Measurements from ENCODE around the gene RNPS1. TPM values are rescaled to one million over a fixed set of nuclear protein-coding genes. Genes with fewer than 3 reads are reported as not detected.

The RNPS1 gene
- total and polyA plus RNA-seq, 2 experiments from 2014 or later, result 220 to 319 TPM

DNA sequence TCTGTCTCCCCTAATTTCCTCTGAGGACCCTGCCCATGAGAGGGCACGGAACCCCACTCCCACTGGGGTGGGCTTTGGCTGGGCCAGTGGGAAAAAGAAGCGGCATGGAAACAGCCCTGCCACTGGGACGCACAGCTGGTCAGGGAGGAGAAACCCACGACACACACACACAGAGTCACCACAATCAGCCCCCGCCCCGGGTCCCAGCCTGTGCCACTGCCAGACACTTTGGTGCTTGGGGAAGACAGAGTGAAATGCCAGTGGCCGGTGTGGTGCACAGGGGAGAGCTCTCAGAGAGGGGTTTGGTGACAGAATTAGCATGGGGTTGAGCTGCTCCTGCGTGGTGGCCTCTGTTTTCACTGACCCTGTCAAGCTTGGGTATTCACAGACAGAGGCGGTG, 30.7 kb upstream of the RNPS1 start:
- DNase-seq (ENCODE audit: low read depth in 1 of 2, low spot score in 1 of 2), result no peak
- Histone ChIP-seq H3K9me3 (ENCODE audit: low read depth) (no peaks in the 10 kb centered on the region), H3K27me3 (no peaks in the 10 kb centered on the region), H3K4me1 (ENCODE audit: low read depth) (no peaks in the 10 kb centered on the region), H3K4me3 (no peak overlapping the region), H3K36me3 (no peaks in the 10 kb centered on the region), H3K27ac (no peak overlapping the region)
- TF ChIP-seq, protein P1, sequence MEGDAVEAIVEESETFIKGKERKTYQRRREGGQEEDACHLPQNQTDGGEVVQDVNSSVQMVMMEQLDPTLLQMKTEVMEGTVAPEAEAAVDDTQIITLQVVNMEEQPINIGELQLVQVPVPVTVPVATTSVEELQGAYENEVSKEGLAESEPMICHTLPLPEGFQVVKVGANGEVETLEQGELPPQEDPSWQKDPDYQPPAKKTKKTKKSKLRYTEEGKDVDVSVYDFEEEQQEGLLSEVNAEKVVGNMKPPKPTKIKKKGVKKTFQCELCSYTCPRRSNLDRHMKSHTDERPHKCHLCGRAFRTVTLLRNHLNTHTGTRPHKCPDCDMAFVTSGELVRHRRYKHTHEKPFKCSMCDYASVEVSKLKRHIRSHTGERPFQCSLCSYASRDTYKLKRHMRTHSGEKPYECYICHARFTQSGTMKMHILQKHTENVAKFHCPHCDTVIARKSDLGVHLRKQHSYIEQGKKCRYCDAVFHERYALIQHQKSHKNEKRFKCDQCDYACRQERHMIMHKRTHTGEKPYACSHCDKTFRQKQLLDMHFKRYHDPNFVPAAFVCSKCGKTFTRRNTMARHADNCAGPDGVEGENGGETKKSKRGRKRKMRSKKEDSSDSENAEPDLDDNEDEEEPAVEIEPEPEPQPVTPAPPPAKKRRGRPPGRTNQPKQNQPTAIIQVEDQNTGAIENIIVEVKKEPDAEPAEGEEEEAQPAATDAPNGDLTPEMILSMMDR (IDR thresholded peaks at IDR 0.05; ENCODE audit: low read depth, low read length), result no peak

DNA sequence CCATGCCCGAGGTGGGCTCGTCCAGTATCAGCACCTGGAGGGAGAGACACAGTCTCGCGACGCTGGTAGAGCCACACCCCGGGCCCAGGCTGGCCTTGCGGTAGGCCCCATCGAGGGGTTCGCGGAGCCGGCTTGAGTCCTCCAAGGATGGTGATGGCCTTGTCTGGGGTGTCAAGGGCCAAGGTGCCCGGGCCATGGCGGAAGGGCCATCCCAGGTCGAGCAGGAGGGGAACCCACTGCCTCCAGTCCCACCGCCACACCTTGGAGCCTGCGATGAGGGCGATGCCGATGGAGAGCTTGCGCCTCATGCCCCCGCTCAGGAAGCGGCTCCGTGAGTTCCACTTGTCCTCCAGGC, 29.6 kb upstream of the RNPS1 start:
- DNase-seq (ENCODE audit: low read depth in 1 of 2, low spot score in 1 of 2), result no peak

GRCh38 chr16:2296661-2297505, 29.0 kb upstream of the RNPS1 start:
- H3K4me1 ChIP-seq (ENCODE audit: low read depth), result no peaks in the 10 kb centered on the region
- peak; percentile 21 to 40 for DNase-seq (ENCODE audit: low read depth in 1 of 2, low spot score in 1 of 2)
- no peaks in the 10 kb centered on the region for H3K9me3 ChIP-seq (ENCODE audit: low read depth)
- H3K36me3 ChIP-seq, result no peaks in the 10 kb centered on the region
- H3K27me3 ChIP-seq, result no peaks in the 10 kb centered on the region
- TF ChIP-seq, protein P1 (IDR thresholded peaks at IDR 0.05; ENCODE audit: low read depth, low read length), result peak; percentile 49
- no peak overlapping the region for H3K4me3 ChIP-seq
- H3K27ac ChIP-seq, result no peak overlapping the region

More for the DNA sequence above, 29.6 kb upstream of the RNPS1 start:
- no peak overlapping the region for H3K27ac ChIP-seq
- TF ChIP-seq, protein P1 (IDR thresholded peaks at IDR 0.05; ENCODE audit: low read depth, low read length), result no peak
- H3K27me3 ChIP-seq, result no peaks in the 10 kb centered on the region
- no peak overlapping the region for H3K4me3 ChIP-seq
- H3K9me3 ChIP-seq (ENCODE audit: low read depth), result no peaks in the 10 kb centered on the region
- no peaks in the 10 kb centered on the region for H3K4me1 ChIP-seq (ENCODE audit: low read depth)
- no peaks in the 10 kb centered on the region for H3K36me3 ChIP-seq

DNA sequence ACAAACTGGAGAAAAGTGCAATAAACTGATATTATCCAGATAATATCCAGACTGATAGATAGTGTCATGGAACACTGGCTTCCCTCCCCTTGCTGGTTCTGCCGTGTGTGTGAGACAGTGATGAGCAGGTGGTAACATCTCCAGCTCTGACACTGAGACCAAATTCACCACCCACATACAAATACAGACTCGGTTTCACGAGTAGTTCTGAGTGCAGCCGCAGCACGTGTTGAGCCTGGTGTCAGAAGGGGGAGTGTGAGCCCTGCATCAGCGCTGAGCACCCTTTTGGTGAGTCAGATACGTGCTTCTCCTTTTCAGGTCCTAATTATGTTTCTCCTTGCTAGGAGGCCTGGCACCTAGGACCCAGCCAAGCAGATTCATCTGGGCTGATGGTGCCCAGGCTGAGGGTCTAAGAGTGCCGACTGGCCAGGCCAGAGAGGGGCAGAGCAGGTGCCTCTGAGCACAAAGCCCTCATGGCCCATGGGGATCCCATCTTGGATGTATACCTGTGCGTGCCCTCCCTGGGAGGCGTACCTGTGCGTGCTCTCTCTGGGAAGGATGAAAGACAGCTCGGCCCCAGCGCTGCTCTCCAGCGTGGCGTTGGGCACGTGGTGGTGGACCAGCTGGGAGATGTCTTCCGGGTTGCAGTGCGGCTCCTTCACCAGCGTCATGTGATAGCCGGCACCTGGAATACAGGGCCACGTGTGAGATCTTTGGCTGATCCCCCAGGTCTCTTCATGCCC, 27.3 kb upstream of the RNPS1 start:
- Histone ChIP-seq H3K4me3 (no peak overlapping the region), H3K27me3 (no peaks in the 10 kb centered on the region), H3K27ac (no peak overlapping the region), H3K9me3 (ENCODE audit: low read depth) (no peaks in the 10 kb centered on the region), H3K4me1 (ENCODE audit: low read depth) (no peaks in the 10 kb centered on the region), H3K36me3 (no peaks in the 10 kb centered on the region)
- TF ChIP-seq, protein P1 (IDR thresholded peaks at IDR 0.05; ENCODE audit: low read depth, low read length), result no peak
- DNase-seq (ENCODE audit: low read depth in 1 of 2, low spot score in 1 of 2), result no peak

GRCh38 chr16:2292221-2292620, 24.3 kb upstream of the RNPS1 start:
- DNase-seq (ENCODE audit: low read depth in 1 of 2, low spot score in 1 of 2), result no peak
- TF ChIP-seq, protein P1 (IDR thresholded peaks at IDR 0.05; ENCODE audit: low read depth, low read length), result no peak
- Histone ChIP-seq H3K27me3 (no peaks in the 10 kb centered on the region), H3K9me3 (ENCODE audit: low read depth) (no peaks in the 10 kb centered on the region), H3K27ac (no peak overlapping the region), H3K36me3 (no peaks in the 10 kb centered on the region), H3K4me3 (no peak overlapping the region), H3K4me1 (ENCODE audit: low read depth) (no peaks in the 10 kb centered on the region)

All from cardiac muscle cell (in vitro differentiated cells and primary cell).